GM12873 (cell line): Measurements from ENCODE around the gene DNAH17.

Experiments used
- TF ChIP-seq, protein P1 (sequence below): IDR thresholded peaks from 2 replicates; pipeline ENCODE4 v1.5.1; 2012; ENCODE audit warnings: low read depth, mild to moderate bottlenecking, moderate library complexity, low read length, control low read depth; ENCODE audit not compliant: insufficient read depth; ENCODE audit errors: missing control alignments

The DNAH17 gene

DNA sequence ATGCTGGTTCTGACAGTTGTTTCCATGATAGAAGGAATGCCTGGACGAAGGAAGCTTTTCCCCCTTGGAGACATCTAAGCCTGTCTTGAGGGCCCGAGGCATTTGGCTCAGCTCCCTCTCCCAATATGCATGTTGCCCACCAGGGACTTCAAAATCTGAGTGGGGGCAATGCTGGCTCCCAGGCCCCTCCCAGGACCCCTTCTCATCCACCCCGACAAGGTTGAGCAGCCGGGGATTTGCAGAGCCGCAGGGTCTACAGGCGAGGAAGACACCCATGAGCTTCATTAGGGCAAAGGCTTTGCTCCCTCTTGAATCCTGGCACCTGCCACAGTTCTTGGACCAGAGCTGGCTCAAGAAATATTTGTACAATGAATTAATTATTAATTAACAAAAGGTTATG, 25.1 kb upstream of the DNAH17 start:
- TF ChIP-seq, protein P1, sequence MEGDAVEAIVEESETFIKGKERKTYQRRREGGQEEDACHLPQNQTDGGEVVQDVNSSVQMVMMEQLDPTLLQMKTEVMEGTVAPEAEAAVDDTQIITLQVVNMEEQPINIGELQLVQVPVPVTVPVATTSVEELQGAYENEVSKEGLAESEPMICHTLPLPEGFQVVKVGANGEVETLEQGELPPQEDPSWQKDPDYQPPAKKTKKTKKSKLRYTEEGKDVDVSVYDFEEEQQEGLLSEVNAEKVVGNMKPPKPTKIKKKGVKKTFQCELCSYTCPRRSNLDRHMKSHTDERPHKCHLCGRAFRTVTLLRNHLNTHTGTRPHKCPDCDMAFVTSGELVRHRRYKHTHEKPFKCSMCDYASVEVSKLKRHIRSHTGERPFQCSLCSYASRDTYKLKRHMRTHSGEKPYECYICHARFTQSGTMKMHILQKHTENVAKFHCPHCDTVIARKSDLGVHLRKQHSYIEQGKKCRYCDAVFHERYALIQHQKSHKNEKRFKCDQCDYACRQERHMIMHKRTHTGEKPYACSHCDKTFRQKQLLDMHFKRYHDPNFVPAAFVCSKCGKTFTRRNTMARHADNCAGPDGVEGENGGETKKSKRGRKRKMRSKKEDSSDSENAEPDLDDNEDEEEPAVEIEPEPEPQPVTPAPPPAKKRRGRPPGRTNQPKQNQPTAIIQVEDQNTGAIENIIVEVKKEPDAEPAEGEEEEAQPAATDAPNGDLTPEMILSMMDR: no peak

DNA sequence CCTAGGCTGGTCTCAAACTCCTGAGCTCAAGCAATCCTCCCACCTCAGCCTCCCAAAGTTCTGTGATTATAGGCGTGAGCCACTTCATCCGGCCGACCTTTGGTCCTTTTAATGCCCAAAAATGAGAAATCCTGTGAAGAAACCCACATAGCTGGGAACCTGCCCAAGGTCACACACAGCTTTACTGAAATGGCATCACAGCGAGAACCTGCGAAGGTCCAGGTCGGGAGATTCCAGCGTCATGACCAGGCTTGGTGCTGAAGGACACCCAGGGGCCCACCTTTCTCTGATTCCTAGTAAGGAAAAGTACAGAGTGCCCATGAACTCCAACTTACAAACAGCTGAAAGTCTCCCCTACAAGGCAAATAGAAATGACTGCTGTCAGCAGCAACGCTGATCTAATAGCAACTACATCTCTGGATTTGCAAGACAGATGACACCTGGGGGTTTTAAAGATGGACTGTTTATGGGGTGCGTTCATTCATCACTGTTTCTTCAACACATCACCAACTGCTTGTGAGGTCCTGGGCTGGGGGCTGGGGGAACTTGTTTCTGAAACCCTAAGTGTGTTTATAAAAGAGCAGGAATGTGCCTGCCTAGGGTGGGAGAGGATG, 24.5 kb upstream of the DNAH17 start:
- TF ChIP-seq, protein P1: no peak

DNA sequence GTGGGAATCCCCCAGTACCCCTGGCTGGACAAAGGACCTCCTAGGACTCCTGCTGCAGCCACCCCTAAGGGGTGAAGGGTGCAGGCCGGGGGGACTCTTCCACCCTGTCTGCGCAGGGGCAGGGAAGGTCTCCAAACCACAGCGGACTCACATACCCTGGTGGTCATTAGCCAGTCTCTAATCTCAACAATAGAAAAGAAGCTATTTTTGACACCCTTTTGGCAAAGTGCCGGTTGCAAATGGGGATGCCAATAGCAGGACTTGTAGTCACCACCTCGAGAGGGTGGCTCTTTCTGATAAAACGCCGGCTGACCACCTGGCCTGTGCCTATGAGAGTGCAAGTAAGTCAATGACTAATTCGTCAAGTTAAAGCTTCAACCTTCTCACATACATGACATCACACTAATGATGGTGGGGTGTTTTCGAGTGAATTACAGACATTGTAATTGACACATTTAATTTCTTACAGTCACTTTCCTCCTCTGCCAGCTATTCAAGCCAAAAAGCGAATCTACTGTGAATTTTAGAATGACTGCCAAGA, 23.1 kb upstream of the DNAH17 start:
- TF ChIP-seq, protein P1: no peak

DNA sequence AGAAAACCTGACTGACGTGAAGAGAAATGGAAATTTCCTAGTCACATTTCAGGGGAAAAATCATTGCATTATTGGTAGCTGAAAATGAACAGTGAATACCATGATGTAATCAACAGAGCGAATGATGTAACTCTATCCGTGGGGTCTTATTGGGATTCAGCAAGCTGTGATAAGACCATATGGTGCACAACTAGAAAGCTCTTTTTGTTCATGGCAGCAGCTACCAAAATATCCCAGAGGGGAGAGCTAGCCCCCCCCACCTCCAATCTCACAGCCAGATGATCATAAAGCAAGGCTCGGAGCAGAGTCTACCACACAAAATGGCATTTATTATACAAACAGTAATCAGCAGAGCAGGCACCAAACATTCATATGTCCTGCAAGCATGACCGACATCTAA, 22.2 kb upstream of the DNAH17 start:
- TF ChIP-seq, protein P1: no peak

DNA sequence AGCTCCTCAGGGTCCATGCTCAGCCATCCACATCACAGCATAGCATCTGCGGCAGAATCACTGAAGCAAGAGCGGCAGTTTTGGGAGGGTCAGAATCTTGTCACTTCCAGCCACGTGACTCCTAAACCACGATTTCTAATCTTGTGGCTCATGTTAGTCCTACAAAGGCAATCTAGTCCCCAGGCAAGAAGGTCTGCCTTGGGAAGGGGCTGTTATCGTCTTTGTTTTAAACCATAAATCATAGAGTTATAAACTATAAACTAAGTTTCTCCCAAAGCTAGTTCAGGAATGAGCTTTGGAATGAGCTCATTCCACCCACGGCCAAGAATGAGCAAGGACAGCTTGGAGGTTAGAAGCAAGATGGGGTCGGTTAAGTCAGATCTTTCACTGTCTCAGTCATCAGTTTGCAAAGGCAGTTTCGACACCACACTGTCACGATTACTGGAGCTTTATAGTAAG, 20.8 kb upstream of the DNAH17 start:
- TF ChIP-seq, protein P1: no peak

DNA sequence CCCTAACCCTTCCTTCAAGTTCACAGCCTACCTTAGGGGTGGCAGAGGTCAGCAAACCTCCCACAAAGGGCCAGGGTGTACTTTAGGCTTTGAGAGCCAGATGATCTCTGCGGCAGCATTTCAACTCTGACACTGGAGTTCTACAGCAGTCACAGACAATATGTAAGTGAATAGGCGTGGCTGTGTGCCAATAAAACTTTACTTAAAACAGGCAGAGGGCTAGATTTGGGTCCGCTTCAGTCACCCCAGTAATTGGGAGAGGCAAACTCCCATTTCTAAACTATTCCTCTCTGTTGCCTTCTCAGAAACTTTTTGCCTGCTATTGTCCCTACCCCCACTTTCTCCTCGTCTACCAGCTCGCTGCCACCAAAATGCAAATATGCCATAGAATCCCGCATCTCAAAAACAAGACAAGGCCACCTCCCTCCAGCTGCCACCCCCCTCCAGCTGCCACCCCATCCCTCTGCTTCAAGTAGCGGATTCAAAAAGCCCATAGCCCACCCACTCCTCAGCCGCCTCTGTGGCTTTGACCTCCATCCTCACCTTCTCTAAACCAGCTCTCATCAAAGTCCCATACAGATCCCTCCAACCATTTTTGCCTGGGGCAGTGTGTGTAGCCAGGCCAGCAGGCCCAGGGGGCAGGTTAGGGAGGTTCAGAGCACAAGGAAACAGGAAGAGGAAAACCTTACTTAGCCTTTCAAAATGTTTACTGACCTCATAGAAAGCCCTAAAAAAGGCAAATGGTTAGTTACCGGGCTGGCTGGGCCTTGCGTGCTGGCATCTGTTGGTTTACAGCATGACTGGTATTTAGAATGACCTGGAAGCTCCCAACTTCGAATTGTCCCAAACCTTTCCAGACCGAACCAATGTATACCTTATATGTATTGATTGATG, 19.9 kb upstream of the DNAH17 start:
- TF ChIP-seq, protein P1: no peak

DNA sequence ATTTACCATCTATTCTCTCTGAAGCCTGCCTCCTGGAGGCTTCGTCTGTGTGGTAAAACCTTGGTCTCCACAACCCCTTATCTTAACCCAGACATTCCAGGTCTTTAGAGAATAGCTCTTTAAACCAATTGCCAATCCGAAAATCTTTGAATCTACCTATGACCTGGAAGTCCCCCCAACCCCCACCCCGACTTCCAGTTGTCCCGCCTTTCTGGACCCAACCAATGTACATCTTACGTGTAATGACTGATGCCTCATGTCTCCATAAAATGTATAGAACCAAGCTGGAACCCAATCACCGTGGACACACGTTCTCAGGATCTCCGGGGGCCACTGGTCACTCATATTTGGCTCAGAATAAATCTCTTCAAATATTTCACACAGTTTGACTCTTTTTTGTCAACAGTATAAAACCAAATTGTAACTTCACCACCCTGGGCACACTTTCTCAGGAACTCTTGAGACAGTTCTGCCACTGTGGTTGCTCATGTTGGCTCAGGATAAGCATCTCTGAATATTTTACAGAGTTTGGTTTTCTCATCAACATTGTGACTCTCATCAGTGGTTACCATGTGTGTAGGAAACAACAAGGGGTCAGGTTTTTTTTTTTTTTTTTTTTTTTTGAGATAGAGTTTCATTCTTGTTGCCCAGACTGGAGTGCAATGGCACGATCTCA, 18.1 kb upstream of the DNAH17 start:
- TF ChIP-seq, protein P1: no peak
